GM21447 (cell line): ENCODE measurements around the gene RAB39A.
A peak's percentile ranks its signal among the peaks of the same experiment; 100 is the strongest.
"Not testable (repeated sequence)": the region's sequence is repeated elsewhere in the genome, so short reads cannot be mapped to it uniquely, and the experiment has no call there.

ENCODE experiments used
- ATAC-seq: cut with Tn5 transposase; IDR thresholded peaks from one replicate; pipeline ENCODE4 v1.9.1; 2021; ENCODE audit not compliant: unreplicated experiment

RAB39A gene, protein sequence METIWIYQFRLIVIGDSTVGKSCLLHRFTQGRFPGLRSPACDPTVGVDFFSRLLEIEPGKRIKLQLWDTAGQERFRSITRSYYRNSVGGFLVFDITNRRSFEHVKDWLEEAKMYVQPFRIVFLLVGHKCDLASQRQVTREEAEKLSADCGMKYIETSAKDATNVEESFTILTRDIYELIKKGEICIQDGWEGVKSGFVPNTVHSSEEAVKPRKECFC

DNA sequence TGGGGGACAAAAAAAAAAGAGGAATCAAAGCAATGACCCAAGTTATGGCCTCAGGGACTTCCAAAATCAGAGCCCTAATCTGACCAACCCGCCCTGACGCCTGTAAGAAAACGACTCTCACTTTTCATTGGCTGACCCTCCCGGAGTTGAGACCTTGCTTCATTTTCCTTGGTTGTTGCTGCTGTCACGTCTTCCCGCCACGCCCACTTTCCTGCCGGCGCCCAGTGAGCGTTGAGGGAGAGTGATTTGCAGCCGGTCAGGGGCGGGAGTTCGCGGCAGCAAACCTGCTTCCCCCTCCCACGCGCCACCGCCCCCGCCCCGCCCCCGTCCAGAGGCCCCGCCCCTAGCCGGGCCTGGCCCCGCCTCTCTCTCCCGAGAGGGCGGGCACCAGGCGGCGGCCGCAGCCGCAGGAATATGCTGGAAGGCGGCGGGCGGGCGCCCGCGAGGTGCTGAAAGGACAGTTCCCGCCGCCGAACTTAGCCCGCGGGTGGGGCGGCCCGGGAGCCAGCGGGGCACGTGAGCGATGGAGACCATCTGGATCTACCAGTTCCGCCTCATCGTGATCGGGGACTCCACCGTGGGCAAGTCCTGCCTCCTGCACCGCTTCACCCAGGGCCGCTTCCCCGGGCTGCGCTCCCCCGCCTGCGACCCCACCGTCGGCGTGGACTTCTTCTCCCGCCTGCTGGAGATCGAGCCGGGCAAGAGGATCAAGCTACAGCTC is at the start of gene RAB39A:
RAB39A (plus strand) TSS at position 403 of the 721 bp plus-strand sequence; CDS start at position 524, 121 bp downstream.
- peak; percentile 94 for ATAC-seq

GRCh38 chr11:107881471-107881870 is 46.8 kb upstream of the RAB39A start:
- ATAC-seq: not testable (repeated sequence)

DNA sequence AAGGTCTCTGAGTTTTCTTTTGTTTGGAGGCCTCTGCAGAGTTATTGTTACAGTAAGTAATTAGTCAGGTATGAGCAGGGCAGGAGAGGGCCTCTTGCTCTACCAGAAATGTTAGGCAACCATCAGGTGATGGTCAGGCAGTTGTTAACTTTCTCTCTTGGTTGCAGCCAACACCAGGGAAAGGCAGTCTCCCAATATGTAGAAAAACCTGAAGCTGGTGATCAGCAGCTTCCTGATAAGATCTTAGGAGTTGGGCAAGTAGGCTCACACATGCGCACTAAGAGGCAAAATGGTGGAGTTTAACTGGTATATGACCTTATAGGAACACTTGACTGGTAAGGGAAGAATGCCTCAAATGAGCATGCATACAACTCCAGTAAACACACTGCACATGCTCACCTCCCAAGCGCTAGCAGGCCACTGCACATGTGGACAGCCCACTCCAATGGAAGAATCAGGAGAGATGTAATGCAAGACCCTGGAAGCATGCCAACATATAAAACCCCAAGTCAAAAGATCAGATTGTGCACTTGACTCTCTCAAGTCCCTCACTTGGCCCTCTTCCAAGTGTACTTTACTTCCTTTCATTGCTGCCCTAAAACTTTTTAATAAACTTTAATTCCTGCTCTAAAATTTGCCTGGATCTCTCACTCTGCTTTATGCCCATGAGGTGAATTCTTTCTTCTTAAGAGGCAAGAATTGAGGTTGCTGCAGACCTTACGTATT is 46.0 kb upstream of the RAB39A start:
- no peak for ATAC-seq

GRCh38 chr11:107898270-107898669 is 30.0 kb upstream of the RAB39A start:
- peak; percentile 88 for ATAC-seq

DNA sequence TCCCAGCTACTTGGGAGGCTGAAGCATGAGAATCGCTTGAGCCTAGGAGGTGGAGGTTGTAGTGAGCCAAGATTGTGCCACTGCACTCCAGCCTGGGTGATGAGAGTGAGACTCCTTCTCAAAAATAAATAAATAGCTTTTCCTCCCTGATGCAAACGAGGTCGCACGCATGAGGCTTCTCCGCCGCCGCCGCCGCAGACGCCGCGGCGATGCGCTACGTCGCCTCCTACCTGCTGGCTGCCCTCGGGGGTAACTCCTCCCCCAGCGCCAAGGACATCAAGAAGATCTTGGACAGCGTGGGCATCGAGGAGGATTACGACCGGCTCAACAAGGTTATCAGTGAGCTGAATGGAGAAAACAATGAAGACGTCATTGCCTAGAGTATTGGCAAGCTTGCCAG is 20.0 kb upstream of the RAB39A start:
- ATAC-seq: no peak

- ATAC-seq: not testable (repeated sequence)
Measured at GRCh38 chr11:107912415-107912814, 15.8 kb upstream of the RAB39A start.

DNA sequence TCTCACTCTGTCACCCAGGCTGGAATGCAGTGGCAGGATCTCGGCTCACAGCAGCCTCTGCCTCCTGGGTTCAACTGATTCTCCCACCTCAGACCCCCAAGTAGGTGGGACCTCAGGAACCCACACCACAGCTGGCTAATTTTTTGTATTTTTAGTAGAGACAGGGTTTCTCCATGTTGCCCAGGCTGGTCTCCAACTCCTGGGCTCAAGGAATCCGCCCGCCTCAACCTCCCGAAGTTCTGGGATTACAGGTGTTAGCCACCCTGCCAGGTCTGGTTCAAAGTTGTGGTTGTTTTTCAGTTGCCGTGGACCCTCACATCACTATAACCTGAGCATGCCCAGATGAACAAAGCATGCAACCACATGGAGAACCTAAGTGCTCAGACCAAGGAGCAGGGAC is 13.0 kb upstream of the RAB39A start:
- ATAC-seq: no peak

DNA sequence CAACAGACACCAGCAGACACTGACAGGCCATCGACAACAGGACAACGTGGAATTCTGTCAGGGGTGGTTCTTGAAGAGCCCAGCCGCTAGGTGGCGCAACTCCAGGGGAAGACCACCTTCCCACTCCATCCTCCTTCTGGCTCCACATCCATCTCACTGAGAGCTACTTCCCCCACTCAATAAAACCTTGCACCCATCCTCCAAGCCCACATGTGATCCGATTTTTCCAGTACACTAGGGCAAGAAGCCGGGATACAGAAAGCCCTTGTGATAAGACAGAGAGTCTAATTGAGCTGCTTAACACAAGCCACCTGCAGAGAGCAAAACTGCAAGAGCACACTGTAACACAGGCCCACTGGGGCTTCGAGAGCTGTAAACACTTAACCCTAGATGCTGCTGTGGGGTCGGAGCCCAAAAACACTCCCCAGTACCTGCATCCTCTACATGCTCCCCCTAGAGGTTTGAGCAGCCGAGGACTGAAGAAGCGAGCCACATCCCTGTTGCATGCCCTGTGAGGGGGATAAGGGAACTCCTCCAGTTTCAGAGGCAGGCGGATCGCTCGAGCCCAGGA is 11.5 kb upstream of the RAB39A start:
- peak; percentile 80 for ATAC-seq

- ATAC-seq: no peak
Measured at GRCh38 chr11:107921997-107922396, 6.3 kb upstream of the RAB39A start.

- not testable (repeated sequence) for ATAC-seq
Measured at GRCh38 chr11:107923519-107923918, 4.7 kb upstream of the RAB39A start.

DNA sequence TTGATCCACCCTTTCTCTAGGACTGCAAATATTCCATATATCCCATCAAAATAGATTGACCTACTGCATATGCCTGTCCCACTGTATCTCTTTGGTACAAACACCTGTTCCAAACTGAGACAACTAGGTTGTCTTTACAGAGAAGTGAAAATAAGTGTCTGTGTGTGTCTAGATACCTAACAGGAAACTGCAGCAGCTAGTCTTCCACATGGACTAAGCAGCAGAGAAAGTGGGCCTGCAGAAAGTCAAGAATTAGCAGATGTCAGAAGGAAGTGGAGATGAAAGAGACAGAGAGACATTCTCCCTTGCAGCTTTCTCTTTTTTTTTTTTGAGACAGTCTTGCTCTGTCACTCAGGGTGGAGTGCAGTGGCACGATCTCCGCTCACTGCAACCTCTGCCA is 3.9 kb upstream of the RAB39A start:
- ATAC-seq: no peak

DNA sequence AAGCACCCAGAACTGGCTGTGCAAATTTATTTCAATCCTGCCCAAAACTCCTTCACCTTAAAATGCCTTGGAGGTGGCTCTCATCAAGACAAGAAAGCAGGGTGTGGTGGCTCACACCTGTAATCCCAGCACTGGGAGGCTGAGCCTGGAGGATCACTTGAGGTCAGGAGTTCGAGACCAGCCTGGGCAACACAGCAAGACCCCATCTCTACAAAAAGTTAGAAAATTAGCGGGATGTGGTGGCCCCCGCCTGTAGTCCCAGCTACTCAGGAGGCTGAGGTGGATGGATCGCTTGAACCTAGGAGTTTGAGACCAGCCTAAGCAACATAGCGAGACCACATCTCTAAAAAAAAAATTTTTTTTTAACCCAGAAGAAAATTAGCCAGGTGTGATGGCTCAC is 689 bp upstream of the RAB39A start:
- ATAC-seq: no peak

DNA sequence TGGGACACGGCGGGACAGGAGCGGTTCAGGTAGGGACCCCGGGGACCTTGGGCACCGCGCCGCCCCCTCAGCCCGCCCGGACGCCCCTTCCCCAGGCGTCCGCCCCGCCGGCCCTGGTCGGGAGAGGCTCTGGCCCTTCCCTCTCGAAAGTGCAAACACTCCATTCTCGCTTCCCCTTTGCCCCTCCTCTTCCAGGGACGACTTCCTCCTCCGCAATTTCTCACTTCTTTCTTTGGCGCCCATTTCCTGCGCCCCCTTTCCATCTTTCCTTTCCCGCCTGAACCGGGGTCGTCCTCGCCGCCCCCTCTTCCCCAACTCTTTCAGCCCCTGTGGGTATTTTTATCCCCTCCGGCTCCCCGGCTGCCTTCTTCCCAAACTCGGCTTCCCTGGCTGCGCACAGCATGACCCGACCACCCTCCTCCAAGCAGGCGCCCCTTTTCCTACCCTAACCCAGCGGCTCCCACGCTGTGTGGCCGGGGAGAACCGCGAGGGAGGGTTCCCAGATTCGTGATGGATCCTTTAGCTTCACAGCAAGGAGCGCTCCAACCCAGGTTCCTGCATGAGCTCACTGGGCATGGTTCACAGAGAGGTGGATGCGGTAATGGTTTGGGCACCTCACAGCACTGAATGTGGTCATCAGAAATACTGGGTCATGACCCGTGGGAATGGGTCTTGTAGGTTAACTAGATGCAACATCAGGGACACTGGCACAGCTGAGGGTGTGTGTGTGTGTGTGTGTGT is 689 bp downstream of the RAB39A start:
- ATAC-seq: peak; percentile 24

GRCh38 chr11:107929611-107930200 is 1.5 kb downstream of the RAB39A start:
- ATAC-seq: no peak

DNA sequence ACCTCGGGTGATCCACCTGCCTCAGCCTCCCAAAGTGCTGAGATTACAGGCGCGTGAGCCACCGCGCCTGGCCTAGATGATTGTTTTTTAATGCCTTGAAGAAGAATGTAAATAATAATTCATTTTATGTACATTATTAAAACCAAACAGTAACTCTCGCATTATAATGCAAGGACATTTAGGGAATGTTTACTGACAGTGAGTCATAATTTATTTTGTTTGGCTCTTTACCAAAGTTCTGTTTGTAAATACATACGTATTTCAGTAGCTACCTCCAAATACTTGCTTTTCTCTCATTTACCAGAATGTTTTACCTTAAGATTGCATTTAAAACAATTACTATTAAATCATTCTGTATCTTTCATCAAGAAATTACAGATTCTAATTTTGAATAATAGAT is 3.0 kb downstream of the RAB39A start:
- ATAC-seq: no peak

DNA sequence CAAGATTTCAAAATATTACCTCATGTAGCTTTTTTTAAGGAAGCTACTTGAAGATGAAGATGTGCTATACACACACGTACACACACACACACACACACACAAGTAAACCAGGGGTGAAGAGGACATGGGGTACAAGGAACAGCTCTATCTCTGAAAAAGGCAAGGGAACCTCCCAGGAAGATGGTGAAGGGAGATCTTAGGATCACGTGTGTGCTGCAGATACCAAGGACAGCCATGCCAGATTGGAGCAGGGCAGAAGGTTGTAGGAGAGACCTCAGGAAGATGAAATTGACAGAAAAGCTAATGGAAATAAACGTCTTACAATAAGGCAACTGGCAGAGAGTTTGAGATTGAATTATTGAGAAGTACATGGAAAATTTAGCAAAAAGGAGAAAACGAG is 19.7 kb downstream of the RAB39A start:
- ATAC-seq: no peak

DNA sequence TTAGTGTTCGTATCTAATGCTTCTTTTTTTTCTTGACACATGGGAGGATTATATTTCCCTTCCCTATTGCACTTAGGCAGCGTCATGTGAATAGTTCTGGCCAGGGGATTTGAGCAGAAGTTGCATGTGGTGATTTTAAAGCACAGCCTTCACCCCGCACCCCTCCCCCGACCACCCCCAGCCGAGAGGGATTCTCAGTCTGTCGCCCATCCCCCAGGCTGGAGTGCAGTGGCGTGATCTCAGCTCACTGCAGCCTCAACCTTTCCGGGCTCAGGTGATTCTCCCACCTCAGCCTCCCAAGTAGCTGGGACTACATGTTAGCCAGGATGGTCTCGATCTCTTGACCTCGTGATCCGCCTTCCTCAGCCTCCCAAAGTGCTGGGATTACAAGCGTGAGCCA is 20.1 kb downstream of the RAB39A start:
- ATAC-seq: not testable (repeated sequence)

- no peak for ATAC-seq
Measured at GRCh38 chr11:107951155-107951554, 22.9 kb downstream of the RAB39A start.

DNA sequence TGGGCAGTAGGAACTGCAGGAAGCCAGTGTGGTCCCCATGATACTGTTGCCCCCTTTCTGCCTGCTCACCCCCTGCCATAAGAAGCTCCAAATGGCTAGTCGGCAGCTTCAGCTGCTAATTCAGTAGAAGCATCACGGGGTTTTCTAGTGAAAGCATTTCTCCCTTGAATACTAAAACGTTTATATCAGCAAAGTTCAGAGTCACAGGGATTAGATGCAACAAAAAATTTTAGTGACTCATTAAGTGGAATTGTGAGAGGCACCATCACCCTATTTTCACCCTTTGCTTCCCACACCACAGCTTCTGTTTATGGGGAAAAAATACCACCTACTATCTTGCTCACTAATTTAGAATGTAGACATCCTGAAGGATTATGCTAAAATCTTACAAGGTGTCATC is 25.2 kb downstream of the RAB39A start:
- no peak for ATAC-seq

- ATAC-seq: no peak
Measured at GRCh38 chr11:107956543-107956942, 28.3 kb downstream of the RAB39A start.
